Lower lobe of right lung (tissue), 2 donors: ENCODE results near the gene NDUFV3. TPM values are rescaled to one million over a fixed set of nuclear protein-coding genes. Genes with fewer than 3 reads are reported as not detected.

Source experiments
- ATAC-seq, 2 donors: fragments of 200-7000 bp; cut with Tn5 transposase; one replicate each; pipeline ENCODE4 v1.9.1; 2020 to 2022; ENCODE audit warnings: mild to moderate bottlenecking in 2 of 2, moderate library complexity in 2 of 2
- DNase-seq: peaks from one replicate; pipeline ENCODE4 v3.0.0-alpha.2; 2020
- H3K27ac ChIP-seq: fragments of 200-600 bp; one replicate; pipeline ENCODE4 v1.8.0; 2022
- H3K27me3 ChIP-seq: fragments of 200-600 bp; one replicate; pipeline ENCODE4 v1.8.0; 2022; ENCODE audit warnings: low read depth
- H3K36me3 ChIP-seq: fragments of 200-600 bp; one replicate; pipeline ENCODE4 v1.8.0; 2022; ENCODE audit warnings: mild to moderate bottlenecking
- H3K4me1 ChIP-seq: fragments of 200-600 bp; one replicate; pipeline ENCODE4 v1.8.0; 2022
- H3K4me3 ChIP-seq: fragments of 200-600 bp; one replicate; pipeline ENCODE4 v1.8.0; 2022; ENCODE audit warnings: mild to moderate bottlenecking
- H3K9me3 ChIP-seq: fragments of 200-600 bp; one replicate; pipeline ENCODE4 v1.8.0; 2022
- CTCF ChIP-seq: fragments of 200-600 bp; IDR thresholded peaks from one replicate; pipeline ENCODE4 v1.8.0; 2022; ENCODE audit warnings: antibody characterized with exemption, mild to moderate bottlenecking
- intact Hi-C: fragments of 100-400 bp; cut with DNase I; formaldehyde crosslinking; loops from one replicate; pipeline ENCODE4 v1.11.0; 2022
- total RNA-seq: library from RNA; stranded (reverse); fragmentation: NEBNext Ultra II Directional; extraction: Animal tissue kit (Norgen Biotek cat#: 25700); gene quantifications from one replicate; pipeline ENCODE4 v1.2.1, GENCODE V29; 2021
- donor health status: DM: no; HTN: yes; CAD: no; lungs with severe emphysema.

The NDUFV3 gene
- total RNA-seq, 1 donor from 2014 or later: 35.7 TPM

GRCh38 chr21:42859891-42860230, 33.2 kb upstream of the NDUFV3 start:
- Histone ChIP-seq H3K4me3 (no peak overlapping the region), H3K27ac (no peak overlapping the region), H3K36me3 (peaks cover 82% of the 10 kb centered on the region), H3K9me3 (no peaks in the 10 kb centered on the region), H3K4me1 (peaks cover 19% of the 10 kb centered on the region), H3K27me3 (no peaks in the 10 kb centered on the region)
- intact Hi-C loops: no loop called here
- DNase-seq: no peak
- TF ChIP-seq CTCF: no peak
- no peak for ATAC-seq

GRCh38 chr21:42860345-42860744, 32.8 kb upstream of the NDUFV3 start:
- Histone ChIP-seq H3K36me3 (peaks cover 77% of the 10 kb centered on the region), H3K27me3 (no peaks in the 10 kb centered on the region), H3K4me1 (peaks cover 14% of the 10 kb centered on the region), H3K4me3 (no peak overlapping the region), H3K9me3 (no peaks in the 10 kb centered on the region), H3K27ac (no peak overlapping the region)
- intact Hi-C loops: no loop called here
- DNase-seq (no peak), ATAC-seq (no peak)
- TF ChIP-seq CTCF: no peak

- intact Hi-C loops: no loop called here
- peak overlapping the region; percentile 24 for H3K27ac ChIP-seq
- no peak for DNase-seq
- H3K27me3 ChIP-seq: no peaks in the 10 kb centered on the region
- H3K9me3 ChIP-seq: no peaks in the 10 kb centered on the region
- peaks cover 8% of the 10 kb centered on the region for H3K4me1 ChIP-seq
- no peak for ATAC-seq
- peaks cover 72% of the 10 kb centered on the region for H3K36me3 ChIP-seq
- no peak overlapping the region for H3K4me3 ChIP-seq
- TF ChIP-seq CTCF: no peak
These were observed 31.7 kb upstream of the NDUFV3 start for GRCh38 chr21:42861311-42861847.

- no peaks in the 10 kb centered on the region for H3K27me3 ChIP-seq
- no peaks in the 10 kb centered on the region for H3K9me3 ChIP-seq
- no peak for ATAC-seq
- H3K4me1 ChIP-seq: peaks cover 8% of the 10 kb centered on the region
- H3K27ac ChIP-seq: peak overlapping the region; percentile 24
- H3K36me3 ChIP-seq: peaks cover 68% of the 10 kb centered on the region
- intact Hi-C loops: no loop called here
- DNase-seq: no peak
- TF ChIP-seq CTCF: no peak
- no peak overlapping the region for H3K4me3 ChIP-seq
These were observed 31.2 kb upstream of the NDUFV3 start for GRCh38 chr21:42861848-42862400.

GRCh38 chr21:42862774-42863503, 30.2 kb upstream of the NDUFV3 start:
- H3K36me3 ChIP-seq: peaks cover 65% of the 10 kb centered on the region
- intact Hi-C loops: no loop called here
- ATAC-seq (no peak), DNase-seq (no peak)
- no peak for TF ChIP-seq CTCF
- H3K27me3 ChIP-seq: no peaks in the 10 kb centered on the region
- H3K4me3 ChIP-seq: no peak overlapping the region
- peaks cover 8% of the 10 kb centered on the region for H3K4me1 ChIP-seq
- H3K9me3 ChIP-seq: no peaks in the 10 kb centered on the region
- no peak overlapping the region for H3K27ac ChIP-seq
